Esophagus squamous epithelium (tissue), 4 donors: ENCODE data around the gene OLAH.

ENCODE experiments used
- CTCF ChIP-seq, 6 experiments: fragments of 450-650 bp in 4 of 6; fragments of 200-600 bp in 2 of 6; sonication (generic) in 2 of 6; IDR thresholded peaks; one replicate each; pipeline ENCODE4 v1.5.1; 2016 to 2019; ENCODE audit warnings: antibody characterized with exemption in 6 of 6, mild to moderate bottlenecking in 4 of 6, moderate library complexity in 4 of 6
- POLR2A ChIP-seq, 4 donors: fragments of 450-650 bp; IDR thresholded peaks; one replicate each; pipeline ENCODE4 v1.6.1; 2017; ENCODE audit warnings: antibody characterized with exemption in 4 of 4, mild to moderate bottlenecking in 4 of 4, moderate library complexity in 3 of 4

- TF ChIP-seq CTCF (IDR thresholded peaks at IDR 0.05) (no peak), POLR2A (IDR thresholded peaks at IDR 0.05) (no peak)
Measured at GRCh38 chr10:15027741-15028140, 16.0 kb upstream of the OLAH start.
